Prostate gland (tissue), 2 donors: Measurements from ENCODE around the gene MYO1B. TPM values are rescaled to one million over a fixed set of nuclear protein-coding genes. Genes with fewer than 3 reads are reported as not detected.

ENCODE experiments used
- DNase-seq: peaks from one replicate; pipeline ENCODE4 v3.0.0-alpha.2; 2019; ENCODE audit warnings: low spot score
- H3K27ac ChIP-seq, 2 donors: fragments of 200-600 bp; sonication (generic); 2 replicates each; pipeline ENCODE4 v1.5.1; 2017 to 2019
- H3K27me3 ChIP-seq: fragments of 200-600 bp; sonication (generic); replicated peaks from 2 replicates; pipeline ENCODE4 v1.5.1; 2019; ENCODE audit not compliant: insufficient read depth
- H3K36me3 ChIP-seq, 2 donors: fragments of 200-600 bp; sonication (generic); 1 replicate in 1 of 2; 2 replicates in 1 of 2; pipeline versions ENCODE4 v1.5.1 to v1.8.1; 2017 to 2019
- H3K4me1 ChIP-seq: fragments of 200-600 bp; sonication (generic); replicated peaks from 2 replicates; pipeline ENCODE4 v1.5.1; 2019
- H3K4me3 ChIP-seq, 2 donors: fragments of 200-600 bp; sonication (generic); 2 replicates each; pipeline ENCODE4 v1.5.1; 2017 to 2019
- H3K9me3 ChIP-seq: fragments of 200-600 bp; sonication (generic); 2 replicates; pipeline ENCODE4 v1.5.1; 2017
- POLR2A ChIP-seq: fragments of 450-650 bp; IDR thresholded peaks from one replicate; pipeline ENCODE4 v1.6.1; 2016; ENCODE audit warnings: antibody characterized with exemption, mild to moderate bottlenecking
- POLR2AphosphoS5 ChIP-seq: sonication (generic); formaldehyde crosslinking; IDR thresholded peaks from one replicate; pipeline ENCODE4 v1.6.1; 2017; ENCODE audit warnings: antibody characterized with exemption
- WGBS: methylation state at CpG from one replicate; pipeline ENCODE4 v1.1.5; 2018; 5-methylcytosine and 5-hydroxymethylcytosine counted together
- intact Hi-C: fragments of 100-400 bp; cut with DNase I; formaldehyde crosslinking; loops from one replicate; pipeline ENCODE4 v1.14.2; 2022
- total RNA-seq, 2 donors: library from RNA; depleted of rRNA; stranded (reverse); fragments of >200 nt; gene quantifications; one replicate each; pipeline ENCODE4 v1.1.0, GENCODE V29; 2016
- TF ChIP-seq, protein P1 (sequence below), 4 experiments: fragments of 200-600 bp in 2 of 4; fragments of 450-650 bp in 2 of 4; sonication (generic) in 2 of 4; IDR thresholded peaks; 1 replicate in 3 of 4; 2 replicates in 1 of 4; pipeline ENCODE4 v1.5.1; 2016 to 2019; ENCODE audit warnings: antibody characterized with exemption in 4 of 4, mild to moderate bottlenecking in 2 of 4, moderate library complexity in 2 of 4

MYO1B gene
- total RNA-seq, 2 donors from 2014 or later: 22.4 to 38.3 TPM

DNA sequence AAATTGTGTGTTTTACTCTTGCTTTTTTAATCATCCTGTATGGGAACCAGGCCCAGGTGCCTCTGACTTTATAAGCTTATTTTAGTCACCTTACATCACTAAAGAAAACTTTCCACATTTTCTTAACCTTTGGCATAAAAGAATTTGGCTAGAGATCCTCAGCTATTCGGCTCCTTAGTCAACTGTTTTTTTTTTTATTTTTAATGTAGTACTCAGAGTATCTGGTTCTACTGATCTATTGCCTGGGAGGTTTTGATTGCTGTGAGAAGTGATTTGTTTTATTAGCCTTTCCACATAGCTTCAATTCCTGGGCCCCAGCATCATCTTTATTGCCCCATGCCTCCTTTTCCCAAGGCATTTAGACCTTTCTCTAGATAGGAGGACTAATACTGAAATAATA lies 121.0 kb downstream of the MYO1B start:
- Histone ChIP-seq H3K9me3 (no peaks in the 10 kb centered on the region), H3K36me3 (no peaks in the 10 kb centered on the region), H3K27me3 (no peaks in the 10 kb centered on the region), H3K4me1 (no peaks in the 10 kb centered on the region), H3K27ac (no peak overlapping the region), H3K4me3 (no peak overlapping the region)
- TF ChIP-seq POLR2AphosphoS5 (no peak), POLR2A (no peak)
- 15% methylated on average over 1 of the region's 1 CpG for WGBS
- intact Hi-C loops: loop anchor here (5.0 kb wide), 1 partner anchor 119 kb away; the partner anchor contains the start of gene MYO1B
- no peak for DNase-seq

DNA sequence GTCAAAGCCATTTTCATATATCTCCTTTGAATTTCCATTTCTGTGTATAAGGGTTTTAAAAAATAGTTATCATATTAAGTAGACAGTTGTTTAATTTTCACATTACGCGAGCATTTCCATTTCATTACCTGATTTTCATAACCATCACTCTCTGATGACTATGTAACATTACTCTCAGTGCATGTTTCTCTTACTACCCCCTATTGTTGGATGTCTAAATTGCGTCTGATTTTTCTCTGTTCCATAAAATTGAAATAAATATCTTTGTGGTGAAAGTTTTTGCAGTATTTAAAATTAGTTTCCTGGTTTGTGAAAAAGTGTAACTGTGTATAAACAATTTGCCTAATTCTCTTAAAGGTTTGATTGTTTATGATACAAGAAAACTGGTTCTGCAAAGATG lies 123.8 kb downstream of the MYO1B start:
- intact Hi-C loops: loop anchor here (5.0 kb wide), 1 partner anchor 122 kb away; the partner anchor contains the start of gene MYO1B
- Histone ChIP-seq H3K4me1 (no peaks in the 10 kb centered on the region), H3K27ac (no peak overlapping the region), H3K4me3 (no peak overlapping the region), H3K27me3 (no peaks in the 10 kb centered on the region), H3K36me3 (no peaks in the 10 kb centered on the region), H3K9me3 (no peaks in the 10 kb centered on the region)
- no peak for TF ChIP-seq POLR2A
- TF ChIP-seq, protein P1, sequence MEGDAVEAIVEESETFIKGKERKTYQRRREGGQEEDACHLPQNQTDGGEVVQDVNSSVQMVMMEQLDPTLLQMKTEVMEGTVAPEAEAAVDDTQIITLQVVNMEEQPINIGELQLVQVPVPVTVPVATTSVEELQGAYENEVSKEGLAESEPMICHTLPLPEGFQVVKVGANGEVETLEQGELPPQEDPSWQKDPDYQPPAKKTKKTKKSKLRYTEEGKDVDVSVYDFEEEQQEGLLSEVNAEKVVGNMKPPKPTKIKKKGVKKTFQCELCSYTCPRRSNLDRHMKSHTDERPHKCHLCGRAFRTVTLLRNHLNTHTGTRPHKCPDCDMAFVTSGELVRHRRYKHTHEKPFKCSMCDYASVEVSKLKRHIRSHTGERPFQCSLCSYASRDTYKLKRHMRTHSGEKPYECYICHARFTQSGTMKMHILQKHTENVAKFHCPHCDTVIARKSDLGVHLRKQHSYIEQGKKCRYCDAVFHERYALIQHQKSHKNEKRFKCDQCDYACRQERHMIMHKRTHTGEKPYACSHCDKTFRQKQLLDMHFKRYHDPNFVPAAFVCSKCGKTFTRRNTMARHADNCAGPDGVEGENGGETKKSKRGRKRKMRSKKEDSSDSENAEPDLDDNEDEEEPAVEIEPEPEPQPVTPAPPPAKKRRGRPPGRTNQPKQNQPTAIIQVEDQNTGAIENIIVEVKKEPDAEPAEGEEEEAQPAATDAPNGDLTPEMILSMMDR (IDR thresholded peaks at IDR 0.05): peak in 1 of 4 experiments; percentile 33
- 63% methylated on average over 3 of the region's 3 CpGs for WGBS
- no peak for DNase-seq

DNA sequence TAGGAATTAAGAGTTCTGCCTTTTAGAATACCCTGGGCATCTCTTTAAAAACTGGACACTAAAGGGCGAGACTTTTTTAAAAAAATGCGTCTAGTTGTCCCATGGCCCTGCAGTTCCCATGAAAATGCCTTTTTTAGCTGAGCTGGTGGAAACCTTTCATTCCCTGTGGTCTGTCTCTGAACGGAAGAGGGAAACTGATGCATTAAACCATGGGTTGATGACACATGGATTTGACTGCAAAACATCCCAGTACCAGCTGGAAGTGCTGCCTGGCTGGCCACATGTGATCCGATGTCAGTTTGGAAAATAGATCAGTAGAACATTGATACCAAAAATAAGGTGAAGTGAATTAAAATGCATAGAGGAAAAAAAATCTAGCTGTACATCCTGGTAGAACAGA lies 129.2 kb downstream of the MYO1B start:
- TF ChIP-seq, protein P1 (IDR thresholded peaks at IDR 0.05): no peak
- no peak for TF ChIP-seq POLR2AphosphoS5
- TF ChIP-seq POLR2A: no peak
- intact Hi-C loops: no loop called here
- no peak overlapping the region for H3K4me3 ChIP-seq
- no peaks in the 10 kb centered on the region for H3K4me1 ChIP-seq
- no peaks in the 10 kb centered on the region for H3K27me3 ChIP-seq
- DNase-seq: no peak
- 89% methylated on average over 4 of the region's 4 CpGs for WGBS
- no peaks in the 10 kb centered on the region for H3K36me3 ChIP-seq
- no peak overlapping the region for H3K27ac ChIP-seq
- H3K9me3 ChIP-seq: no peaks in the 10 kb centered on the region

DNA sequence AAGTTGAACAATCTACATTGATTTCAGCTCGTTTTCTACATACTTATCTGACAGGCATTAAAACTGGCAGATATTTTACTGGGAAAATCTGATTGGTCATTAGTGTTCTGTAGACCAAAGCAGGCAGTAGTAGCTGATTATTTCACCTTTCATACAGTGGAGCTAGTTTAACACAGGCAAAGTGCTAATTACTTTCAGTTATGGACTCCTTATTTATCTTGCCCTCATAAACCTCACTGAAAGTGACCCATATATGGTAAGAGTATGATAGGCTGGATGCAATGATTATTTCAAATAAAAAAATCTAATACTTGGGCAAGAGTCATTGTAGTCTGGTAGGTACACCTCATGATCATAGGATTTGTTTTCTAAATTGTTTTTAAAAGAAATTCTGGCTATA lies 129.7 kb downstream of the MYO1B start:
- no peak for TF ChIP-seq POLR2A
- TF ChIP-seq, protein P1 (IDR thresholded peaks at IDR 0.05): no peak
- TF ChIP-seq POLR2AphosphoS5: no peak
- Histone ChIP-seq H3K27ac (no peak overlapping the region), H3K9me3 (no peaks in the 10 kb centered on the region), H3K4me1 (no peaks in the 10 kb centered on the region), H3K27me3 (no peaks in the 10 kb centered on the region), H3K4me3 (no peak overlapping the region), H3K36me3 (no peaks in the 10 kb centered on the region)
- intact Hi-C loops: no loop called here
- WGBS: 80% methylated on average over 1 of the region's 1 CpG
- no peak for DNase-seq

DNA sequence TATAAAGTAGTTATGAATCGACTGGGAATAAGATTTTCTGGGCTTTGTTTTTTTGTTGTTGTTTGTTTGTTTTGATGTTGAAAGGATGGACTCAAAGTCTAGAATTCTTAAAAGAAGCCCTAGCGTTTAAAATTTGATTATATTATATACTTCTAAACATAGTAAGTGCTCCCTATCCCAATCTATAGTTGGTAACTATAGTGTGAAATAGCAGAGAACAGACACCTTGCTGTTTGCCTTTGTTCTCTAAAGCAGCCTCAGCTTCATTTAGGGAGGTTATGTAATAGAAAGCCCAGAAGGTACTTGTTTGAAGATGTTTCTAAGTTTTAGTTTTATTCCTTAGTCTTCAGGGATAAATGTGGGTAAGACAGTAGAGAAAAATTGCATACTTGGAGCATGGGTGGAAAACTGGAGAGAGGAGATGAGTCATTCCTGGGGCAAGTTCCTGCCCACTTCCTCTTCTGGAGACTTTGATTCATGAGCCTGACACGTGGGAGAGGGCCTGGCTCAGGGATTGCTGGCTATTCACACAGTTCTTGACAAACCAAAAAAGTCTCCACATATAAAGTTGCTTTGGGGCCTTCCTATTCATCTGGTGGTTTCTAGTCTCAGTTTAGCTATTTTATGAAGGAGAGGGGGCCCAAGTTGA lies 131.9 kb downstream of the MYO1B start:
- Histone ChIP-seq H3K9me3 (no peaks in the 10 kb centered on the region), H3K4me1 (no peaks in the 10 kb centered on the region), H3K27me3 (no peaks in the 10 kb centered on the region), H3K27ac (no peak overlapping the region), H3K4me3 (no peak overlapping the region), H3K36me3 (no peaks in the 10 kb centered on the region)
- peak; percentile 37 for DNase-seq
- intact Hi-C loops: no loop called here
- WGBS: 59% methylated on average over 3 of the region's 3 CpGs
- peak; percentile 63 for TF ChIP-seq POLR2AphosphoS5
- no peak for TF ChIP-seq POLR2A

DNA sequence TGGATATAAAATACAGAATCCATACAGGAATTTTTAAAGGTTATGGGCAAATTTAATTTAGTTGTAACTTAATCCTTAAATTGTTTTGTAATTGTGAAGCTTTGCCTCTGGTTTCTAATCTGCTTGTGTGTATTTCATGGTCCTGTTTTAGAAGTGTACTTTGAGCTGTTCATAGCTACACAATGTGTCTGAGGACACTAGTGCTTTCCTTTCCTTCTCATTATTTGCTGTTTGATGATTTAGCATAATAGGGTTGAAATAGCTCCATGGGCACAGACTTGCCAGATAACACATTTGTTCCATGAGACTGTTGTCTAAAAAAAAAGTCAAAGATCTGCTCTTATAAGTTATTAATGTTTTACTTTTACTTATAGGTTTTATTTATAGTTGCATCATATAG lies 134.2 kb downstream of the MYO1B start:
- TF ChIP-seq, protein P1 (IDR thresholded peaks at IDR 0.05): no peak
- TF ChIP-seq POLR2AphosphoS5 (no peak), POLR2A (no peak)
- H3K4me3 ChIP-seq: no peak overlapping the region
- no peaks in the 10 kb centered on the region for H3K9me3 ChIP-seq
- H3K36me3 ChIP-seq: no peaks in the 10 kb centered on the region
- H3K27ac ChIP-seq: no peak overlapping the region
- DNase-seq: no peak
- H3K4me1 ChIP-seq: no peaks in the 10 kb centered on the region
- intact Hi-C loops: no loop called here
- no peaks in the 10 kb centered on the region for H3K27me3 ChIP-seq
